ENCODE measurements around the gene SP1.

DNA sequence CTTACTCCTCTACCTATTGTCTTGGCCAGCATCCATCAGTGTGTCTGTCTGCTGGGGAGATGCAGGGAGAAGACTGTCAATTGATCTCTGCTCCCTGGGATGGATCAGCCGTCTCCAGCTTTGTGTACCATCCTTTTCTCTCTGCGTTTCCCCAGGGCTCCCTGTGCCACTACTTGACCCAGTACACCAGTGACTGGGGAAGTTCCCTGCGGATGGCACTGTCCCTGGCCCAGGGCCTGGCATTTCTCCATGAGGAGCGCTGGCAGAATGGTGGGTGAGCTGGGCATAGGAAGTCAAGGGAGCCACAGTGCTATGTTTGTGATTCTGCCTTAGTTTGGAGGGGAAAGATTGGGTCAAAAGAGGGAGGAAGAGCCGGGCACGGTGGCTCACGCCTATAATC is 48.8 kb downstream of the SP1 start:
- TF ChIP-seq EP300 (IDR thresholded peaks at IDR 0.05) (no peak), POLR2AphosphoS5 (IDR thresholded peaks at IDR 0.05) (no peak)
- TF ChIP-seq, protein P1, sequence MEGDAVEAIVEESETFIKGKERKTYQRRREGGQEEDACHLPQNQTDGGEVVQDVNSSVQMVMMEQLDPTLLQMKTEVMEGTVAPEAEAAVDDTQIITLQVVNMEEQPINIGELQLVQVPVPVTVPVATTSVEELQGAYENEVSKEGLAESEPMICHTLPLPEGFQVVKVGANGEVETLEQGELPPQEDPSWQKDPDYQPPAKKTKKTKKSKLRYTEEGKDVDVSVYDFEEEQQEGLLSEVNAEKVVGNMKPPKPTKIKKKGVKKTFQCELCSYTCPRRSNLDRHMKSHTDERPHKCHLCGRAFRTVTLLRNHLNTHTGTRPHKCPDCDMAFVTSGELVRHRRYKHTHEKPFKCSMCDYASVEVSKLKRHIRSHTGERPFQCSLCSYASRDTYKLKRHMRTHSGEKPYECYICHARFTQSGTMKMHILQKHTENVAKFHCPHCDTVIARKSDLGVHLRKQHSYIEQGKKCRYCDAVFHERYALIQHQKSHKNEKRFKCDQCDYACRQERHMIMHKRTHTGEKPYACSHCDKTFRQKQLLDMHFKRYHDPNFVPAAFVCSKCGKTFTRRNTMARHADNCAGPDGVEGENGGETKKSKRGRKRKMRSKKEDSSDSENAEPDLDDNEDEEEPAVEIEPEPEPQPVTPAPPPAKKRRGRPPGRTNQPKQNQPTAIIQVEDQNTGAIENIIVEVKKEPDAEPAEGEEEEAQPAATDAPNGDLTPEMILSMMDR (IDR thresholded peaks at IDR 0.05) = no peak
